ENCODE results near the gene SLC25A29.

- TF ChIP-seq EP300 (IDR thresholded peaks at IDR 0.05; ENCODE audit: borderline replicate concordance in 1 of 2, low read depth in 2 of 2, low read length in 2 of 2) (no peak), CHD1 (IDR thresholded peaks at IDR 0.05; ENCODE audit: low read depth, low read length) (no peak), TAF1 (IDR thresholded peaks at IDR 0.05; ENCODE audit: low read depth, low read length) (no peak), CTCF (IDR thresholded peaks at IDR 0.05; ENCODE audit: control extremely low read depth in 1 of 3, insufficient read depth in 1 of 3, low read depth in 1 of 3, low read length in 3 of 3) (no peak), CHD2 (IDR thresholded peaks at IDR 0.05; ENCODE audit: low read length) (no peak), HDAC6 (IDR thresholded peaks at IDR 0.05; ENCODE audit: low read depth, low read length) (no peak)
Observed at GRCh38 chr14:100282766-100283419, 23.4 kb downstream of the SLC25A29 start.

Measured in H1 (cell line).